CMK (cell line): ENCODE data around the gene FNDC3B.
"Not testable (repeated sequence)": the region's sequence is repeated elsewhere in the genome, so short reads cannot be mapped to it uniquely, and the experiment has no call there.

Source experiments
- DNase-seq: peaks from one replicate; pipeline ENCODE4 v3.0.0-alpha.2; 2010; ENCODE audit warnings: low read depth

FNDC3B gene

GRCh38 chr3:172093581-172094443 lies 54.4 kb downstream of the FNDC3B start:
- not testable (repeated sequence) for DNase-seq

DNA sequence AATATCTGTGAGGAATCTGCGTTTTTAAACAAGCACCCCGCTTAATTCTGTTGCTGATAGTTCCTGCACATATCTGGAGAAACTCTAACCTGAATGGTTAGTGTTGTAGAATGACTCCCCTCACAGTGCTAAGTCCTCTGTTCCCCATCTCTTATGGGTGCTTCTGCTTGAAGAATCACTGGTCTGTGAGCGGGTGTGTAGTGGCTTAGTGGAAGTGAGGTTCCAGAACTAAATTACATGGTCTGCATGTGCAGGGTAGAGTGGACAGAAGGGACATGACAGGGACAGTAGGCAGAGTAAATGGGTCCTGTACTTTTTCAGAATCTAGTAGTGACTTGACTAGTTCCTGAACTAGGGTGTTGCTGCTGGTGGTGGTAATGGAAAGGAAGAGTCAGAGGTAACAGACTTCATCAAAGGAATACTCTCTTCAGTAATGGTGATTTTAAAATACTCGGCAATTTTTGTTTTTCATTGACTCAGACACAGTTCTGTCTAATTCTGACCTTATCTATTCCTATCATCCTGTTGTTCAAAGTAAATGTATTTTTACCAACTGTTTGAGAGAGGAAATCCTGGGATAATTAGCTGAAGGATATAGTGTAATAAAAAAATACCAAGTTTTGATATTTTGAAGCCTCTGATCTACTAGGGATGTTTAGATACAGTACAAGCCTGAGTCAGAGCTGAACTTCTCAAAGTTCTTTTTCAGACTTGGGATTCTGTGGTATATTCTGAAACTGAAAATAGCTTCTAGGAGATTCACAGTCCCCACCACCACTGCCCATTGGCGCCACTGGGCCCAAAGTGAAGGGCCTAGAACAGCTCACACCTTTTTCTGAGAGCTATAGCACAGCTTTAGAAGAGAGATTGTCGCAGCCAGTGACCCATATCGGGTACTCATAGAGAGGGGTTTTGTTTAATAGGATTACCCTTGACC lies 55.5 kb downstream of the FNDC3B start:
- no peak for DNase-seq

- no peak for DNase-seq
Measured at GRCh38 chr3:172096881-172097420, 57.6 kb downstream of the FNDC3B start.

DNA sequence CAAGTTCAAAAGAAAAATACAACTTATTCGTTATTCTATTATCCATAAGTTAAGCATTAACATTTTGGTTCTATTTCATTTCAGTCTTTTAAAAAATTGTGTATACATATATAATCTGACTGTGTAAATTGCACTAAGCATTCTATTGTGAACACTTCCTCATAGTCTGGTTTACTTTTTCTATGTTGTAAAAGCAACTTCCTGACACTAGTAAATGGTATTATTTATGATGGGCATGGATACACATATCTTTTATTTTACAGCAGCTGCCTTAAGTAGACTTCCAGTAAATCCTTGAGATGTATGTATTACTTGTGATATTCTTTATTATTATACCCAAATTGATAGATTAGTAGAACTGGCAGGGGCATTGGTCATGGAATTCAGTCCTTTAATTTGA lies 58.2 kb downstream of the FNDC3B start:
- DNase-seq, result no peak

GRCh38 chr3:172098698-172099494 lies 59.5 kb downstream of the FNDC3B start:
- DNase-seq, result no peak

GRCh38 chr3:172099495-172099808 lies 60.1 kb downstream of the FNDC3B start:
- DNase-seq, result no peak

DNA sequence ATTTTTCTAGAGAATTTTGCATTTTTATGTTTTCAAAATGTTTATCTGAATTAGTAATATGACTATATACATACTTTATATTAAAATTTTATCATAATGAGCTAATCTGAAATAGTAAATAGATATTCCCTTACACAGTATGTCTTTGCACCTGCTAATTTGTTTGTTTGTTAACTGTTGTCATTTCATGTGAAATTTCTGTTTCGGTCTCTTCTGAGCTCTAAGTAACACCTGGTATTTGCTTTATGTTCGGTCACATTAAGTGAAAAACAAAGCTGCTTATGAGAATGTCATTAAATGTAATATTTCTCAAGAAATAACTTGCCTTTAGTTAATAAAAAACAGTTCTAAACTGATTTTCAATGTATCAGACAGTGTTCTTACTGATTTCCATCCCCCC lies 61.1 kb downstream of the FNDC3B start:
- no peak for DNase-seq

DNA sequence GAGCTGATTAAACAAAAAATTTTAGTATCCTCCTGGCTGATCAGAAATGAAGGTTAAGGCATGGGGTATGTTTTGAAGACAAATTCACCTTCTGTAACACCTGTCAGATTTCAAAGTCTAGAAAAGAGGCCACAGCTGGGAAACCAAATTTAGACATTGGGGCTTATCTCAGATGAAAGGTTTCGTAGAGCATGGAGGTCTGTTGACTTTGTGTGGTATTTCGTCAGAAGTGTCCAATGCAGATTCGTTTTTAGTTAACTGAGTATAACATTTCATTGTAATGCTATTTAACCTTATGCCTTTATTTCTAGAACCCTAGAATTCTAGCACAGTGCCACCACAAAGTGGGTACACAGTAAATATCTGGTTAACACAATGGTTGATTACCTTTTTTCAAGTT lies 61.7 kb downstream of the FNDC3B start:
- no peak for DNase-seq

DNA sequence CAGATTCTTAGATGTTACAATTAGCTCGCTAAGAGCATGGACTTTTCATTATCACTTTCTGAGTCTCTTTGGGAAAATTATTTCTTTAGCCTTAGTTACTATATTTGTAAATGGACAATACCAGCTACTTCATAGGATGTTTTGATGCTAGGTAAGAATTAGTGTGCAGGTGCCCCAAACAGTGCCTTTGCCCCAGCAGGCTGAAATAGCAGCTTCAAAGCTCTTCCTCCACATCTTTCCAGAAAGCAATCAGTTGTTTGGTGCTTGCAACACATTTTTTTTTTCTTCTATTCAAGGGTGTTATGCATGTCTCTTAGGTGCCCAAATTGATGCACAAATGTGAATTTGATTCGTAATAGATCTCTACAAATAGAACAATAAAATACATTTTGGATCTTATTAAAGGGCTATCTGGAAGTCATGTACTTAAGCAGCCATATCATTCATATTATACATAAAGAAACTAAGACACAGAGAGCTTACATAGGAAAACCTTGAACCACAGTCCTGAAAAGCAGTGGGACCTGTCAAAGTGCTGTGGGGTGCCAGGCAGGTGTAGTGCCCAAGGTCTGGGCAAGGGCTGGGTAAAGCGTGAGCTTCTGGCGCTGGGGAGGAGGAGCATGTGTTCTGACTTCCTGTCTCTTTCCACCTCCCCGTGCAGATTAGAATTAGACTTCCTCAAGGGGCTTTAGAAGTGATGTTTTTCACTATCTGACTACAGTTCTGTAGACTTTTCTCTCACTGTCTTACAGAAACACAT lies 62.9 kb downstream of the FNDC3B start:
- DNase-seq, result no peak

DNA sequence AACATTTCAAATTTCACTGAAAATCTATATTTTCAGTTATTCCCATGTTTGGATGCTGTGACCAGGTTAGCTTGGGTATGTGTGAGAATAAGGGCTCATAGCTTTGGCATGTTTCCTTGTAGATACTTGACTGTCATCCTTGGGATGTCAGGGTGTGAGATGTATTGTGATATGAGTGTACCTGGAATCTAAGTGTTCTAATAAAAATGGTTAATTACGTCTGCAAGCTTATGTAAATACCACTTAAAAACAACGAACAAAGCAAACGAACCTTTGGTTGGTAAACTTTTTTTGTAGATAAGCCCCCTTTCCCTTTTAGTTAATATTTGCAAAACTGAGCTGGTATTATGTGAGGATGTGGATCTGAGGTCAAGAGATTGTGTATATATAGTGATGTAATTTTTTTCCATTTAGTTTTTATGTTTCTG lies 63.5 kb downstream of the FNDC3B start:
- DNase-seq, result no peak

- no peak for DNase-seq
Measured at GRCh38 chr3:172103724-172104123, 64.3 kb downstream of the FNDC3B start.

DNA sequence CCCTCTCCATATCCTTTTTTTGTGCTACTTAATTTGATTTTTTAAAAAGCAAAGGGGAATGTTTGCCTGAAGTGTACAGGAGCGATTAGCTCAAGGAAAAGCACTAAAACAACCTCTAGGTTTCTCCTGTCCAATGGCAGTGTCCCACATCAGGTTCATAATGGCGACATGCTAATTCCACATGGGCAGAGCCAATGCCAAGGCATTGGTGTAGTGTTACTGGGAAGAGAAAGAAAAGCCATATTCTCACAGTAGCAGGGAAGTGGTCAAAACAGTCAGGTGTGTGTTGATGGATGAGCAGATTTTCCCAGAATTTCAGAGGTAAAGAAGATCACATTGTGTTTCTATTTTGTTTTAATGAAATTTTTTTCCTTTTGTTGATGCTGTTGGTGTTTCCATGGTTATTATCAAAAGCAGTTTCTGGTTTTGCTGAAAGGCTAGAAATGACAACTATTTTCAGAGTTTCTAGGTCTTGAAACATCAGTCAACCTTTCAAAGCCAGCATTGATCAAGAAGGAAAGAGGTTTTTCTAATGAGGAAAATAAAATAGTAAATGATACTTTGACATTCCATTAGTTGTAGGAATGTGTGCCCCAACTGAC lies 65.2 kb downstream of the FNDC3B start:
- DNase-seq, result no peak

GRCh38 chr3:172106037-172106954 lies 66.9 kb downstream of the FNDC3B start:
- no peak for DNase-seq

- DNase-seq, result peak; percentile 24
Measured at GRCh38 chr3:172106989-172107388, 67.6 kb downstream of the FNDC3B start.

DNA sequence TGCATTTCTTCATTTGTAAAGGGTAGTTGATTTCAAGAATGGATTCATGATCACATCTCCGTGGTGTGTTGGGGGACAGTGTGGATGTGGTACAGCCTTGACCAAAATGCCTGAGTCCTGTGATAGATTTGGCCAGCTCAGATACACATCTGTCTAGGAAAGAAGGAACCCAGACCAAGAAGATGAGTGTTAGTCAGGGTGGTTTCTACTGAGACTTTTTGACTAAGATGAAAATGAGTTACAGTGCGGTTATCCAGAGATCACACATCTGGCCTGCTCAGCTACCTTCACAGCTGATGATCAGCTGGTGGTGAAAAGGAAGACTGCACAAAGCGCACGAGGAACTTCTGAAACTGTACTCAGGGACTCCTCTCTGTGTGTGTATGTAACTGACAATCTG lies 68.0 kb downstream of the FNDC3B start:
- peak; percentile 15 for DNase-seq

GRCh38 chr3:172110127-172110779 lies 70.9 kb downstream of the FNDC3B start:
- DNase-seq, result no peak

GRCh38 chr3:172111163-172111562 lies 71.8 kb downstream of the FNDC3B start:
- DNase-seq, result no peak

DNA sequence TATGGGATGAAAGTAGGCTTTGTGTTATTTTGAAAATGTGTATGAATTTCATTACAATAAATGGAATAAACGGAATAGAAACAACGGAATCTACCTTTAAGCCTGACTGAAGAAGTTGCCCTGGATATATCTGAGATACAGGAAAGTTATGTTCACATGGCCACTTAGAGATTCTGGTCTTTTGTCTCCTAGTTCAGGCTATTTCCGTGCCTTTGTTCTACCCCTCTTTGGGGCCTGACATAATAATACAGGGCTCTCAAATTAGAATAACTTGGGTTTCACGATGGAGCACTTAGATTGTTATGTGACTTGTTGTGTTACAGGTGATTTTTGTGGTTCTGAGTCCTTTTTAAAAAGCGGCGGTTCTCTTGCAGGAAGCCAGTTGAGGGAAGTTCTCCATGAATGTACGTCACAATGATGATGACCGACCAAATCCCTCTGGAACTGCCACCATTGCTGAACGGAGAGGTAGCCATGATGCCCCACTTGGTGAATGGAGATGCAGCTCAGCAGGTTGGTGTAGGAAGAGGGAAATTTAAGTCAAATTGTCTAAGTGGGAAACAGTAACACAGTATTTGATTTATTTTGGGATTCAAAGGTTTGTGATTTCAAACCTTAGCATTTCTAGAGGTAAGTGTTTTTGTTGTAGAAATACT lies 72.8 kb downstream of the FNDC3B start:
- no peak for DNase-seq

- DNase-seq, result no peak
Measured at GRCh38 chr3:172112734-172113120, 73.3 kb downstream of the FNDC3B start.
